ENCODE measurements around the gene TMEM221. TPM values are rescaled to one million over a fixed set of nuclear protein-coding genes. Genes with fewer than 3 reads are reported as not detected.
A peak's percentile ranks its signal among the peaks of the same experiment; 100 is the strongest.

The TMEM221 gene
- total and polyA plus RNA-seq, 10 donors: 0.03 to 0.20 TPM; not detected in 8

DNA sequence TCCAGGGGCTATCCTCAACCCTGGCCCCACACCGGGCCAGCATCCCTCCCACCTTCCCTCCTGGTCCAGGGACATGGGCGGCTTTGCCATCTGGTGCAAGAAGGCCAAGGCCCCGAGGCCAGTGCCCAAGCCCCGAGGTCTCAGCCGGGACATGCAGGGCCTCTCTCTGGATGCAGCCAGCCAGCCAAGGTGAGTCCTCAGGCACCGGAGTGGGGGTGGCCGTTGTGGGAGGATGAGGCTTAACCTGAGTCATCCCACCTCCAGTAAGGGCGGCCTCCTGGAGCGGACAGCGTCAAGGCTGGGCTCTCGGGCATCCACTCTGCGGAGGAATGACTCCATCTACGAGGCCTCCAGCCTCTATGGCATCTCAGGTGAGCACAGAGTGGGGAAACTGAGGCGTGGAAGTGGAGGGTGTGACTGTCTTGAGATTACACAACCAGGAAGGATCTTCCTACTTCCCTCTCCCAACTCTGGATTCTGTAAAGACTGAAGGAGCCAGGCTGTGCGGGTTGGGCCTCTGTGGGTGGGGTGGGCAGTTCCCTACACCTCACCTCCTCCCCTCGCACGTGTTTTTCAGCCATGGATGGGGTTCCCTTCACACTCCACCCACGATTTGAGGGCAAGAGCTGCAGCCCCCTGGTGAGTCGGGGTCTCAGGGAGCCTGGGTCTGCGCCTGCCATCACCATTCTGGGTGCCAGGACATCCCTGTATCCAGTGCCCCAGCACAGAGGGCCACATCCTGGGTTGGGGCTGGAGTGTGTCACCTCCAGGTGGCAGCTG, 24.8 kb downstream of the TMEM221 start:
- peaks cover 0 to 32% (median 16%) of the 10 kb centered on the region in 6 donors for H3K4me1 ChIP-seq
- H3K27me3 ChIP-seq (replicated peaks in 1 of 7): no peaks in the 10 kb centered on the region
- H3K36me3 ChIP-seq: peaks cover 0 to 25% (median 4%) of the 10 kb centered on the region in 6 donors
- intact Hi-C loops (cut with DNase I; ENCODE audit: low total_unique reads): no loop called here
- H3K4me3 ChIP-seq: no peak overlapping the region
- no peak overlapping the region for H3K27ac ChIP-seq
- WGBS, 5 donors: 91 to 97% (median 95%) methylated on average over 10 to 20 of the region's 20 CpGs
- no peaks in the 10 kb centered on the region for H3K9me3 ChIP-seq
- DNase-seq: peak; percentile 76
- TF ChIP-seq POLR2AphosphoS5 (IDR thresholded peaks at IDR 0.05): peak in 1 of 3 donors; percentile 19
- TF ChIP-seq, protein P1, sequence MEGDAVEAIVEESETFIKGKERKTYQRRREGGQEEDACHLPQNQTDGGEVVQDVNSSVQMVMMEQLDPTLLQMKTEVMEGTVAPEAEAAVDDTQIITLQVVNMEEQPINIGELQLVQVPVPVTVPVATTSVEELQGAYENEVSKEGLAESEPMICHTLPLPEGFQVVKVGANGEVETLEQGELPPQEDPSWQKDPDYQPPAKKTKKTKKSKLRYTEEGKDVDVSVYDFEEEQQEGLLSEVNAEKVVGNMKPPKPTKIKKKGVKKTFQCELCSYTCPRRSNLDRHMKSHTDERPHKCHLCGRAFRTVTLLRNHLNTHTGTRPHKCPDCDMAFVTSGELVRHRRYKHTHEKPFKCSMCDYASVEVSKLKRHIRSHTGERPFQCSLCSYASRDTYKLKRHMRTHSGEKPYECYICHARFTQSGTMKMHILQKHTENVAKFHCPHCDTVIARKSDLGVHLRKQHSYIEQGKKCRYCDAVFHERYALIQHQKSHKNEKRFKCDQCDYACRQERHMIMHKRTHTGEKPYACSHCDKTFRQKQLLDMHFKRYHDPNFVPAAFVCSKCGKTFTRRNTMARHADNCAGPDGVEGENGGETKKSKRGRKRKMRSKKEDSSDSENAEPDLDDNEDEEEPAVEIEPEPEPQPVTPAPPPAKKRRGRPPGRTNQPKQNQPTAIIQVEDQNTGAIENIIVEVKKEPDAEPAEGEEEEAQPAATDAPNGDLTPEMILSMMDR (IDR thresholded peaks at IDR 0.05 in 8 of 11, conservative IDR thresholded peaks at IDR 0.05 in 3 of 11): no peak

DNA sequence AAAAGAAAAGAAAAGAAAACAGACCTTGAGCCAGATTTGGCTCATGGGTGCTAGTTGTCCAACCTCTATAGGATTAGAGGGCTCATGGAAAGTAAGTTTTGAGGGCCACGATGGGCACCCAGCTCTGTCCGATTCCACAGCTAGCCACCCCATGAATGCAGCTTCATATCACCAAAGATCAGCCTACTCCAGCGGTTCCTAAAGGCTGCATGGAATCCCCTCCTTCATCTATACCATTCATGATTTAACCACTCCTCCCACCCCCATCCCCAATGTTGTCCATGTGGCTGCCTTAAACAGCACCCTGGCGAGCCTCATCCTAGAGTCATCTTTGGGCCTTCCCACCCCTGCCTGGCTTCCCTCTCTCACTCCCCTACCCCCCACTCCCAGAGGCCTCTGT, 26.5 kb downstream of the TMEM221 start:
- 95 to 99% (median 97%) methylated on average over 4 of the region's 4 CpGs for WGBS, 5 donors
- intact Hi-C loops (cut with DNase I; ENCODE audit: low total_unique reads): no loop called here
- H3K4me3 ChIP-seq: no peak overlapping the region
- peaks cover 0 to 25% (median 4%) of the 10 kb centered on the region in 6 donors for H3K36me3 ChIP-seq
- H3K9me3 ChIP-seq: no peaks in the 10 kb centered on the region
- no peak for DNase-seq
- H3K27me3 ChIP-seq (replicated peaks in 1 of 7): no peaks in the 10 kb centered on the region
- H3K4me1 ChIP-seq: peaks cover 0 to 34% (median 16%) of the 10 kb centered on the region in 6 donors
- no peak overlapping the region for H3K27ac ChIP-seq
- TF ChIP-seq POLR2A (IDR thresholded peaks at IDR 0.05) (no peak), POLR2AphosphoS5 (IDR thresholded peaks at IDR 0.05) (no peak)
- TF ChIP-seq, protein P1 (IDR thresholded peaks at IDR 0.05 in 8 of 11, conservative IDR thresholded peaks at IDR 0.05 in 3 of 11): no peak

DNA sequence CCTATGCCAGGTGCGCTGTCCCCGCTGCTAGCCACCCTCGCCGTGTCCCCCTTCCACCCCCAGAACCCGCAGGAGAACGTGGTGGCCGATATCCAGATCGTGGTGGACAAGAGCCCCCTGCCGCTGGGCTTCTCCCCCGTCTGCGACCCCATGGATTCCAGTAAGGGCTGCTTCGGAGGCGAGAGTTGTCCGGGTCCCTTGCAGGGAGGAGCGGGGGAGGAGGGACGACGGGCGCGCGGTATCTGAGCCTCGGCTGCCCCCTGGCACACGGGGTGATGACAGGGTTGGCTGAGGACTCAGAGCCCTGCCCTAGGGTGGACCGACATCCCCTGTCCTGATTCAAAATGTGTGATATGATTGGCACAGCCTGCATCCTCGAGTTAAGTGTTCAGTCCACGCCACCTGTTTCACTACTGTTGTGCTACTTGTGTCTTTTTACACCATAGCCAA, 28.0 kb downstream of the TMEM221 start:
- no peak for TF ChIP-seq POLR2A (IDR thresholded peaks at IDR 0.05)
- TF ChIP-seq, protein P1 (IDR thresholded peaks at IDR 0.05 in 8 of 11, conservative IDR thresholded peaks at IDR 0.05 in 3 of 11): peak in 3 of 11 experiments; percentile 8 to 31 (median 13)
- TF ChIP-seq POLR2AphosphoS5 (IDR thresholded peaks at IDR 0.05): peak in 1 of 3 donors; percentile 13
- H3K27ac ChIP-seq: peak overlapping the region in 7 of 8 donors; percentile 74 to 91 (median 87)
- H3K4me1 ChIP-seq: peaks cover 0 to 34% (median 16%) of the 10 kb centered on the region in 6 donors
- 4 to 6% (median 5%) methylated on average over 14 to 25 of the region's 25 CpGs for WGBS, 5 donors
- H3K27me3 ChIP-seq (replicated peaks in 1 of 7): no peaks in the 10 kb centered on the region
- DNase-seq: peak; percentile 88
- no peaks in the 10 kb centered on the region for H3K9me3 ChIP-seq
- H3K4me3 ChIP-seq: peak overlapping the region; percentile 81 to 91 (median 84)
- H3K36me3 ChIP-seq: peaks cover 0 to 32% (median 9%) of the 10 kb centered on the region in 6 donors
- intact Hi-C loops (cut with DNase I; ENCODE audit: low total_unique reads): no loop called here

All from spleen (tissue), 11 donors.